ENCODE data around the gene SNRPE. TPM values are rescaled to one million over a fixed set of nuclear protein-coding genes. Genes with fewer than 3 reads are reported as not detected.

SNRPE gene
- total RNA-seq, 1 donor from 2014 or later = 74.5 TPM

DNA sequence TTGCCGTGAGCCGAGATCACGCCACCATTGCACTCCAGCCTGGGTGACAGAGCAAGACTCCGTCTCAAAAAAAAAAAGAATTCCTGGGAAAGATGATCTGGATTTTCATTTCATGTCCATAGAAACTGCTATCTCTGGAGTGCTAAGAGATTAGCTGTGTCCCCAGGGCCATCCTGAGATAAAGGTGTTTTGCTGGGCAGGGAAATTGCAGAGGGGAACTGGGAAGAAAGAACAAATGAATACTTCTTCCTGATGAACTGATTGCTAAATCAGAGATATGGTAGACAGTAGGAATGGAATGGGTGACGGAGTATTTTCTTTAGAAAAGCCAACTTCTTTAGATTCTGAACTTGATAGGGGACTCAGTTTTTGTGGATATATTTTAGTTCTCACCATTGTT lies 19.2 kb downstream of the SNRPE start:
- DNase-seq = no peak

DNA sequence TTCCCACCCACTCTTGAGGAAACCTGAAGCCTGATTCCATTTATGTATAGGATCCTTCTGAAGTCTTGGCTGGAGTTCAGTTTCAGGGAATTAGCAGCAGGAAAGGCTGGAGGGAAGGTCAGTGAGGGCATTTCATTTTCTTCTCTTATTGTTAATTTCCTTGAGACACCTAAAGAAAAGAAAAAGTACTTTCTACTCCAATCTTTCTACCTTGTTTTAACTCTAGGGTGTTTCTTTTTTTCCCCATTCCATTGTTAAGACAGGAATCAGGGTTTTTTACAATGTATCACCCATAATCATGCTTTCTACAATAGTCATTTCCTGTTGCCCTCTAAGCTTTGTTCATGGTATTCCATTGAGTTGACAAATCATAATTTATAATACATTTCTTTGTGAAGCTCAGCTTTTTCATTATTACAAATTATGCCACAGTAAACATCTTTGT lies 27.4 kb downstream of the SNRPE start:
- peak; percentile 89 for DNase-seq

DNA sequence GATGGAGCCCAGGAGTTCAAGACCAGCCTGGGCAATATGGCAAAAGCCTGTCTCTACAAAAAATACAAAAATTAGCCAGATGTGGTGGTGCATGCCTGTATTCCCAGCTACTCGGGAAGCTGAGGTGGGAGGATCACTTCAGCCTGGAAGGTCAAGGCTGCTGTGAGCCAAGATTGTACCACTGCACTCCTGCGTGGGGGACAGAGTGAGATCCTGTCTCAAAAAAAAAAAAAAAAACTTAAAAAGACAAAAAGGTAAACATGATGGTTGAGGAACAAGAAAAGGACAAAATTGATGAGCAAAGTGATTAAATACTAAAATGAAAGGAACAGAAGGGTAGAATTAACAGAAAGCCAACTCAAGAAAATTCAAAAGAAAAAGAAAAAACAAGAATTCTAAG lies 30.6 kb downstream of the SNRPE start:
- no peak for DNase-seq

DNA sequence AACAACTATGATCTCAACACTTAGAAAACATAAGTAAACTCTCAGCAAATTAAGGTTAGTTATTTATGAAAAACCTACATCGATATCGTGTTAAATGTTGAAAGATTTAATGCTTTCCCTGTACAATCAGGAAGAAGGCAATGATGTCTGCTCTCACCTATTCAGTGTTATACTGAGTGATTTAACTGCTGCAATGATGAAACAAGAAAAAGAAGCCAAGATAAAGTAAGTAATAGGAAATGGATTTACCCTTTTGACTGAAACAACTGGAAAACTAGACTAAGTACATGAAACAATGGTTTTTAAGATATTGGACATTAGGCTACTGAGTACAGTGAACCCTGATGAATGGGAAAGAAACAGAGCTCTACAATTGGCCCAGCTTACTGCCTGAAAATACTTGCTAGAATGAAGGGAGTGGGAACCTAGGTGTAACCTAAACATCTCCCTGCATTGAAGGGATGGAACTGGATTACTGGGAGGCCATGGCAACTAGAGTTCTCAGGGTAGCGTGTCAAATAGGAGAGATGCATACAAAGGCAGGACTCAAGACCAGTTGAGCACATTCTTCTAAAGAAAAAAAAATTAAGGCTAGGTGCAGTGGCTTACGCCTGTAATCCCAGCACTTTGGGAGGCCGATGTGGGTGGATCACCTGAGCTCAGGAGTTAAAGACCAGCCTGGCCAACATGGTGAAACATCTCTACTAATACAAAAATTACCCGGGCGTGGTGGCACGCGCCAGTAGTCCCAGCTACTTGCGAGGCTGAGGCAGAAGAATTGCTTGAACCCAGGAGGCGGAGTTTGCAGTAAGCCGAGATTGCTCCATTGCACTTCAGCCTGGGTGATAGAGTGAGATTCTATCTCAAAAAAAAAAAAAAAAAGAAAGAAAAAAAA lies 37.3 kb downstream of the SNRPE start:
- DNase-seq = peak; percentile 20

DNA sequence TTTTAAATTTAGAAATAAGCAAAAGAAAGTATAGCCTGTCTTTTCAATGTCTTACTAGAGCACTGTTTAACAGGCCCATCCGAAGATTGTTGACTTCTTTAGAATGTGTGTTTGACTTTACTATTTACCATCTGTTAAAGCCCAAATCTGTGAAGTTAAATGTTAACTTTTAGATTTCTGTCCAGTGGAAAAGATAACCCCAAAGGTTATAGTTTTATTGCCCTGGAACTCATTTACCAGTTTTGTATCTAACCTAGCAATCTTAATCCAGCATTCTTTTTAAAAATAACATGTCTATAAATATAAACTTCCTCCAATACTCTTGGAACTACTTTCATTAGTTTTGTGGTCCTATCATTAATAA lies 37.9 kb downstream of the SNRPE start:
- no peak for DNase-seq

DNA sequence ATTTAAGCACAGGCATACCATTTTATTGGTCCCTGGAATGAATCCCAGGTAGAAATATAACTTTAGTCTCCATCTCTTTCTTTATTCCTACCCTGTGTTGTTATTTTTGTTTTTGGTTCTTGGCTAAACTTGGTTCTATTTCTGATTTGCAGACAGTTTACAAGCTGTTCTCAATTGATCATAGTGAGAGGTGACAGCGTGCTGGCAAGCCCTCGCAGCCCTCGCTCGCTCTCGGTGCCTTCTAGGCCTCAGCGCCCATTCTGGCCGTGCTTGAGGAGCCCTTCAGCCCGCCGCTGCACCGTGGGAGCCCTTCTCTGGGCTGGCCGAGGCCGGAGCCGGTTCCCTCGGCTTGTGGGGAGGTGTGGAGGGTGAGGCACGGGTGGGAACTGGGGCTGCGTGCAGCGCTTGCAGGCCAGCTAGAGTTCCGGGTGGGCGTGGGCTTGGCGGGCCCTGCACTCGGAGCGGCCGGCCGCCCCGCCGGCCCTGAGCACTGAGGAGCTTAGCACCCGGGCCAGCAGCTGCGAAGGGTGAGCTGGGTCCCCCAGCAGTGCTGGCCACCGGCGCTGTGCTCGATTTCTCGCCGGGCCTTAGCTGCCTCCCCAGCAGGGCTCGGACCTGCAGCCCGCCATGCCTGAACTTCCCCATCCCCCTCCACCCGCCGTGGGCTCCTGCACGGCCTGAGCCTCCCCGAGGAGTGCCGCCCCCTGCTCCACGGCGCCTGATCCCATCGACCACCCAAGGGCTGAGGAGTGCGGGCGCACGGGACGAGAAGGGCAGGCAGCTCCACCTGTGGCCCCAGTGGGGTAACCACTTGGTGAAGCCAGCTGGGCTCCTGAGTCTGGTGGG lies 38.7 kb downstream of the SNRPE start:
- DNase-seq = no peak

DNA sequence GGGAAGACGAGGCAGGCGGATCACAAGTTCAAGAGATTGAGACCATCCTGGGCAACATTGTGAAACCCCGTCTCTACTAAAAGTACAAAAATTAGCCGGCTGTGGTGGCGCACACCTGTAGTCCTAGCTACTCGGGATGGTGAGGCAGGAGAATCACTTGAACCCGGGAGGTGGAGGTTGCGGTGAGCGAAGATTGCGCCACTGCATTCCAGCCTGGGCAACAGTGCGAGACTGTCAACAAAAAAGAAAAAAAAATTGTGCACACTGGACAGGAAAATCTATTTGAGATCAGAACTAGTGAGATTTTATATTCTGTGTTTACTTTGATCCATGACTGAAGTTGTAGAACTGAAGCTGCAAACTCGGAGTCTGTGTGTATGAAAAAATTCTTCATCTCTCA lies 40.2 kb downstream of the SNRPE start:
- DNase-seq = no peak

DNA sequence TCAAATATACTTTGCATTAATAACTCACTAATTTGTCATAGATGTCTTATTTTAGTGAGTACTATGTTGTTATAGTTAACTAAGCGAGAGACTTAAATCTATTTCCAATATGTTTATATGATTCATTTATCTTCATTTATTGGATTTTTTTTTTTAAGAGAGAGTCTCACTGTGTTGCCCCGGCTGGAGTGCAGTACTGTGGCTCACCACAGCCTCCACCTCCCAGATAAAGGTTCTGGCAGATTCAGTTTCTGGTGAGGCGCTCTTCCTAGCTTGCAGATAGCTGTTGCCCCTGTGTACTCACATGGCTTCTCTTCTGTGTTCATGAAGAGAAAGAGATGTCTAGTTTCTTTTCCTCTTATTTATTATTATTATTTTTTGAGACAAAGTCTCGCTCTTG lies 43.9 kb downstream of the SNRPE start:
- DNase-seq = no peak

DNA sequence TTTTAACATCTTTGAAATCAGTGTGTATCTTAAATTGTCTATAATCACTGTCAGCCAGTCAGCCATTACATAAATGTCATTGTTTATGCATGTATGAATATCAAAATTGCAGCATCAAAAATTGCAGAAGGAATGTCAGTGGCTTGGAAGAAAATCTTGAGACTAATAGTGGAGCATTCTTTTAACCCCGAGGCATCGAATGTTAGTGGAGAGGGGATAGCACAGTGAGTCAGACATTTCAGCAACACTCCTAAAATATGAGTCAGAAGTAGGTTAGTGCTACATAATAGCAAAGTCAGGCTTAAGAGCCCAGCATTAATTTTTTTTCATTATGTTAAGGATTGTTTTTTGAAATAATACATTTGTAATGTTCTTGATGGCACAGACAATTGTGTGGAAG lies 45.5 kb downstream of the SNRPE start:
- peak; percentile 70 for DNase-seq

DNA sequence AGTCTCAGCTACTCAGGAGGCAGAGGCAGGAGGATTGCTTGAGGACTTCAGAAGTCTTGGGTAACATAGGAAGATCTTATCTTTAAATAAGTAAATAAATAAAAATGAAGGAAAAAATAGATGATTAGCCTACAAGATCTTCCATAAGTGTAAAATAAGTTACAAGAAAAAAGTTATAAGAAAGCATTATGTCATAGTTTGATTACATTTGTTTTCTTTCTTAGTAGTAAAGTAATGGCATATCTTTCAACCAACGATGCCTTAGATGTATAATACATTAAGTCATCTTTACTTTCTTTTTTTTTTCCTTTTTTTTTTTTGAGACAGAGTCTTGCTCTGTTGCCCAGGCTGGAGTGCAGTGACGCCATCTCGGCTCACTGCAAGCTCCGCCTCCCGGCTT lies 46.5 kb downstream of the SNRPE start:
- DNase-seq = no peak

DNA sequence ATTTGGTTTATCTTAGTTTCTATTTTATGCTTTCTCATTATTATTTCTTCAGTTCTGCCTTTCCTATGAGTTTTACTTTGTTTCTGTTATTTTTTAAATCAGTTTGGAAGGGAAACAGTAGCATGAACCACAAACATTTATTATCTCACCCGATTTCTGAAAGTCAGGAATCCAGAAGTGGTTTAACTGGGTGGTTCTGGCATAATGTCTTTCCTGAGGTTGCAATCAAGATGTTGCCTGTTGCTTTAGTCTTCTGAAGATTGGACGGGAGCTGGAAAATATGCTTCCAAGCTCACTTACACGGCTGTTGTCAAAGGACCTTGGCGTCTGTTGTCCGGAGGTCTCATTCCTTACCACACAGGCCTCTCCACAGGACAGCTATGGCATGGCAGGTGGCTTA lies 50.4 kb downstream of the SNRPE start:
- DNase-seq = no peak

DNA sequence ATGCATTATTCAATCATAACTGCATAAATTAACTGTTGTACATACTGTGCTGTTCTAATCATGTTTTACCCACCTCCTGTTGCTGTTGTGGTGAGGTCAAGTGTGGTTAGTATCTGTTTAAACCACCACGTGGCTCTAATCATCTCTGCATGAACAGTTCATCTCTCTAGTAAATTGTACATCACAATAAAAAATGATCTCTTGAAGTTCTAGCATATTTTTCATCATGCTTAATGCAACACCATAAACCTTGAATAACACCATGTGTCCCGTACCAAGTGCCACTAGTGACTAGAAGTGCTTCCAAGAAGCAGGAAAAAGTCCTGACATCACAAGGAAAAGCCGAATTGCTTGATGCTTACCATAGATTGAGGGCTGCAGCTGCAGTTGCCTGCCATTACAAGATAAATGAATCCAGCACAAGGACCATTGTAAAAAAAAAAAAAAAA lies 51.7 kb downstream of the SNRPE start:
- DNase-seq = no peak

DNA sequence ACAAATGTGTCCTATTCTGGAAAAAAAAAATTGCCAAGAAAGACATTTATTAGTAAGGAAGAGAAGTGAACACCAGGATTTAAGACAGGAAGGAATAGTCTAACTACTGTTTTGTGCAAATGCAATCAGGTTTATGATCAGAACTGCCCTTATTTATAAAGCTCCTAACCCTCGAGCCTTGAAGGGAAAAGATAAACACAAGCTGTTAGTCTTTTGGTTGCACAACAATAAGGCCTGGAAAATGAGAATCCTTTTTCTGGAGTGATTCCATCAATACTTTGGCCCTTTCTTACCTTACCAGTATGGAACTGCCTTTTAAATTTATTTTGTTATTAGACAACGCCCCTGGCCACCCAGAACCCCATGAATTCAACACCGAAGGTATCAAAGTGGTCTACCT lies 52.9 kb downstream of the SNRPE start:
- no peak for DNase-seq

DNA sequence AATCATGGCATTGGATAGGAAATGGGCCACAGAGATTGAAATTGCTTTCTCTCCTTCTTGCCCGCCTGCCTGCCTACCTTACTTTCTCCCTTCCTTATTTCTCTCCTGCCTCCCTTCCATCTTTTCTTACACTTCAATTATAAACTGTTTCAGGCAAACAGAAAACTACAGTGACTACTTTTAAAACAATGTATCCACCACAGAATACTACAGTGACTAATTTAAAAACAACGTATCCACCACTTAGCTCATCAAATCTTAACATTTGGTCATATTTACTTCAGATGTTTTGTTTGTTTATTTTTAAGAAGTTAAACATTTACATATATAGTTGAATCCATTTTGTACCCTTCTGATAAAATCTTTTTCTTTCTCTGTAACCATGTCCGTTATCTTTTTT lies 54.4 kb downstream of the SNRPE start:
- DNase-seq = no peak

DNA sequence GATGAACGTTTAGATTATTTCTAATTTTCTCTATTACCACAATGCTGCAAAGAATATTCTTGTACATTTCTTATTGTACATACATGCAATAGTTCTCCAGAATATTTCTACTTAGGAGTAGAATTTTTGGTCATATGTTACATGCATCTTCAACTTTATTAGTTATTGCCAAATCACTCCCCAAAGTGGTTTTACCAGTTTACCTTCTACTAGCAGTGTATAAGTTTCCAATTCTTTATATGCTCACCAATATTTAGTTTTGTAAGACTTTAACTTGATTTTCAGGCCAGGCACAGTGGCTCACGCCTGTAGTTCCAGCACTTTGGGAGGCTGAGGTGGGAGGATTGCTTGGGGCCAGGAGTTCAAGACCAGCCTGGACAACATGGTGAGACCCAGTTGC lies 55.4 kb downstream of the SNRPE start:
- no peak for DNase-seq

Other genes with a start within 250 kb of the SNRPE start
- gene ATP2B4, start 234.8 kb upstream of the SNRPE start, total RNA-seq = 108 and 145 TPM in 2 replicates
- 0.19 TPM in 1 of 2 replicates, not detected in the other for gene LAX1, start 96.4 kb upstream of the SNRPE start, total RNA-seq
- 10.0 and 21.8 TPM in 2 replicates for gene ZBED6, start 66.0 kb upstream of the SNRPE start, total RNA-seq
- gene ZC3H11A, start 66.0 kb upstream of the SNRPE start, total RNA-seq = 122 and 144 TPM in 2 replicates
- gene SOX13, start 211.5 kb downstream of the SNRPE start, total RNA-seq = 15.3 and 23.0 TPM in 2 replicates